Stimulated activated CD4-positive, alpha-beta T cell treated with anti-CD3 and anti-CD28 coated beads, Interleukin-12 subunit alpha, Interleukin-12 subunit beta, amount 100 ng/mL, for 48 hours (primary cell): ENCODE measurements around the gene ADGRL3.
"Not testable (repeated sequence)": the region's sequence is repeated elsewhere in the genome, so short reads cannot be mapped to it uniquely, and the experiment has no call there.

Experiments
- DNase-seq, 3 donors: peaks; one replicate each; pipeline ENCODE4 v3.0.0-alpha.2; 2020; ENCODE audit warnings: low read depth in 2 of 3, low spot score in 1 of 3

ADGRL3 gene

GRCh38 chr4:61342061-61342460 is 141.9 kb downstream of the ADGRL3 start:
- DNase-seq, result no peak

- DNase-seq, result no peak
Observed at GRCh38 chr4:61350932-61351331, 150.8 kb downstream of the ADGRL3 start.

- no peak for DNase-seq
Observed at GRCh38 chr4:61356696-61357095, 156.6 kb downstream of the ADGRL3 start.

- DNase-seq, result no peak
Observed at GRCh38 chr4:61359301-61359700, 159.2 kb downstream of the ADGRL3 start.

- not testable (repeated sequence) for DNase-seq
Observed at GRCh38 chr4:61372817-61373216, 172.7 kb downstream of the ADGRL3 start.

GRCh38 chr4:61373901-61374440 is 173.8 kb downstream of the ADGRL3 start:
- DNase-seq, result no peak

- DNase-seq, result no peak
Observed at GRCh38 chr4:61374447-61374891, 174.3 kb downstream of the ADGRL3 start.

- no peak for DNase-seq
Observed at GRCh38 chr4:61375301-61375700, 175.2 kb downstream of the ADGRL3 start.

- DNase-seq, result no peak
Observed at GRCh38 chr4:61376301-61376700, 176.2 kb downstream of the ADGRL3 start.

- DNase-seq, result no peak
Observed at GRCh38 chr4:61379406-61379805, 179.3 kb downstream of the ADGRL3 start.

GRCh38 chr4:61380865-61381264 is 180.7 kb downstream of the ADGRL3 start:
- DNase-seq, result no peak

GRCh38 chr4:61385256-61385655 is 185.1 kb downstream of the ADGRL3 start:
- no peak for DNase-seq

GRCh38 chr4:61387372-61387771 is 187.2 kb downstream of the ADGRL3 start:
- DNase-seq, result not testable (repeated sequence)

GRCh38 chr4:61389640-61390039 is 189.5 kb downstream of the ADGRL3 start:
- DNase-seq, result no peak

GRCh38 chr4:61395754-61396153 is 195.6 kb downstream of the ADGRL3 start:
- DNase-seq, result no peak

- no peak for DNase-seq
Observed at GRCh38 chr4:61397174-61397573, 197.0 kb downstream of the ADGRL3 start.

- no peak for DNase-seq
Observed at GRCh38 chr4:61400439-61401038, 200.4 kb downstream of the ADGRL3 start.

GRCh38 chr4:61401771-61402170 is 201.6 kb downstream of the ADGRL3 start:
- no peak for DNase-seq

GRCh38 chr4:61405307-61405706 is 205.2 kb downstream of the ADGRL3 start:
- DNase-seq, result no peak

GRCh38 chr4:61406677-61407076 is 206.6 kb downstream of the ADGRL3 start:
- no peak for DNase-seq

- DNase-seq, result no peak
Observed at GRCh38 chr4:61407642-61408618, 207.8 kb downstream of the ADGRL3 start.

GRCh38 chr4:61408861-61409260 is 208.7 kb downstream of the ADGRL3 start:
- no peak for DNase-seq
